ENCODE results near the gene MAP4K4. TPM values are rescaled to one million over a fixed set of nuclear protein-coding genes. Genes with fewer than 3 reads are reported as not detected.

MAP4K4 gene
- total and polyA plus RNA-seq, 4 donors, result 106 to 363 (median 200) TPM

DNA sequence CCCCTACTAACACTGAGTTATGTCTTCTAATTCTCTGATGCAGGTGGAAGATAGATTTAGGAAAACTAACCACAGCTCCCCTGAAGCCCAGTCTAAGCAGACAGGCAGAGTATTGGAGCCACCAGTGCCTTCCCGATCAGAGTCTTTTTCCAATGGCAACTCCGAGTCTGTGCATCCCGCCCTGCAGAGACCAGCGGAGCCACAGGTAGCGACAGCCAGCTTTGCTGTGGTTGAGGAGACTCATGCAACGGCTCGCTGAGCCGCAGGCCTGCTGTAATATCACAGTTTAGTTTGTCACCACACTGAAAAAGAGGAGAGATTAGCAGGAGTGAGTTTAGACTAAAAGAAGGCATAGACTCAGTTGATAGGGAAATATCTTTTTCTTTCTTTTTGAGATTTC is 163.3 kb downstream of the MAP4K4 start:
- no peaks in the 10 kb centered on the region for H3K9me3 ChIP-seq (ENCODE audit: control insufficient read depth, insufficient read depth, low read length)
- DNase-seq (ENCODE audit: low read depth in 4 of 6, low spot score in 6 of 6), result no peak
- H3K36me3 ChIP-seq (ENCODE audit: control insufficient read depth, insufficient read depth, low read length), result peaks cover 29% of the 10 kb centered on the region
- WGBS (ENCODE audit: insufficient coverage), result 87% methylated on average over 8 of the region's 8 CpGs
- no peaks in the 10 kb centered on the region for H3K27me3 ChIP-seq (ENCODE audit: control insufficient read depth, insufficient read depth, low read length)
- peaks cover 3% of the 10 kb centered on the region for H3K4me1 ChIP-seq (ENCODE audit: control insufficient read depth, insufficient read depth, low read length)
- H3K4me3 ChIP-seq (ENCODE audit: low read depth, low read length), result no peak overlapping the region
- H3K27ac ChIP-seq (ENCODE audit: low read depth, low read length), result no peak overlapping the region

DNA sequence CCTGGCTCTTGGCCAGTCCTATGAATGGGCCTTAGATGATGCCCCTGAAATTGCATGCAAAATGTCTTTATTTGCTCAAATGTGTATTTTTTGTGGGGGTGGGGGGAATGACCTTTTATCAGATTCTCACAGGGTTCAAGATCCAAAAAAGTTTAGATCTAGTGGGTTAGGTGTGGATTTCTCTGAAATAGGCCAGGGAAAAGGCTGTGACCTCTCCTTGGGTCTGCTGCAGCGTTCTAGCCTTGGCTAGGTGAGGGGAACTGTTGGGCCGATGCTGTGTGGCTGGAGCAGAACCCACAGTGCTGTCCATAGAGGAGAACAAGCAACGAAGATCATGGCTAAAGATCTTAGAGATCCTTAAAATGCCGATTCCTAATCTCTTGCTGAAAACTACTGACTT is 163.9 kb downstream of the MAP4K4 start:
- peaks cover 29% of the 10 kb centered on the region for H3K36me3 ChIP-seq (ENCODE audit: control insufficient read depth, insufficient read depth, low read length)
- H3K4me3 ChIP-seq (ENCODE audit: low read depth, low read length), result no peak overlapping the region
- peaks cover 3% of the 10 kb centered on the region for H3K4me1 ChIP-seq (ENCODE audit: control insufficient read depth, insufficient read depth, low read length)
- H3K27me3 ChIP-seq (ENCODE audit: control insufficient read depth, insufficient read depth, low read length), result no peaks in the 10 kb centered on the region
- no peak overlapping the region for H3K27ac ChIP-seq (ENCODE audit: low read depth, low read length)
- 96% methylated on average over 4 of the region's 4 CpGs for WGBS (ENCODE audit: insufficient coverage)
- no peak for DNase-seq (ENCODE audit: low read depth in 4 of 6, low spot score in 6 of 6)
- H3K9me3 ChIP-seq (ENCODE audit: control insufficient read depth, insufficient read depth, low read length), result no peaks in the 10 kb centered on the region

DNA sequence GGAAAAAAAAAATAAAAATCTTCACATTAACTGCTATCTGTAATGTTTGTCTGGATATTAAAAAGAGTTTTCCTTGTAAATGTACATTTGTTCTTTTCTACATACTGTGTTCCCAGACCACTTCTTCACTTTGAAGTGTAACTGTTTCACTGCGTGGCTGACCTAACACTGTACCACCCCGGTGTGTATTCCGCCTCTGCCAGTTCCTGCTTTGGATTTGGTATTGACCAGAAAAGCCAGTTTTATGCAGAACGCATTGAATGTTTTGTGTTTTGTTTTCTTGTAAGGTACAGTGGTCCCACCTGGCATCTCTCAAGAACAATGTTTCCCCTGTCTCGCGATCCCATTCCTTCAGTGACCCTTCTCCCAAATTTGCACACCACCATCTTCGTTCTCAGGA is 166.0 kb downstream of the MAP4K4 start:
- DNase-seq (ENCODE audit: low read depth in 4 of 6, low spot score in 6 of 6), result no peak
- Histone ChIP-seq H3K4me3 (ENCODE audit: low read depth, low read length) (no peak overlapping the region), H3K27ac (ENCODE audit: low read depth, low read length) (no peak overlapping the region), H3K36me3 (ENCODE audit: control insufficient read depth, insufficient read depth, low read length) (peaks cover 39% of the 10 kb centered on the region), H3K27me3 (ENCODE audit: control insufficient read depth, insufficient read depth, low read length) (no peaks in the 10 kb centered on the region), H3K9me3 (ENCODE audit: control insufficient read depth, insufficient read depth, low read length) (no peaks in the 10 kb centered on the region), H3K4me1 (ENCODE audit: control insufficient read depth, insufficient read depth, low read length) (peaks cover 3% of the 10 kb centered on the region)
- WGBS (ENCODE audit: insufficient coverage), result 90% methylated on average over 2 of the region's 7 CpGs

DNA sequence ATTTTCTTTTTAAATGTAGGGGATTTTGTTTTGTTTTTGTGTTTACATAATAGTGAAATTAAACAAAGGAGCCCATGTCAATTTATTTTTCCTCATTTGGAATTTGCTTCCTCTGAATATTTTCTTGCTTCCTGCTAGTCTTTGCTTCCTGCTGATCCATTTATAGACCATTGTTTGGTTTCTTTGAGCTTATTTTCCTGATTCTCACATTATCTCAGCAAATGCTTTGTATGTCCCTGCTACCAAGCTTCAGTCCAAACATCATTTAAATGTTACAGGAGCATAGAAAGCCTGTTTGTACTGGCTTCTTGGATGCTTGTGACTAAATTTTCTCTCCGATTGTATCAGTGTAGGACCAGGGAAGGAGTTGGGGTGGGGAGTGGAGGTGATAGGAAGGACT is 166.9 kb downstream of the MAP4K4 start:
- H3K36me3 ChIP-seq (ENCODE audit: control insufficient read depth, insufficient read depth, low read length), result peaks cover 40% of the 10 kb centered on the region
- H3K4me1 ChIP-seq (ENCODE audit: control insufficient read depth, insufficient read depth, low read length), result peaks cover 3% of the 10 kb centered on the region

DNA sequence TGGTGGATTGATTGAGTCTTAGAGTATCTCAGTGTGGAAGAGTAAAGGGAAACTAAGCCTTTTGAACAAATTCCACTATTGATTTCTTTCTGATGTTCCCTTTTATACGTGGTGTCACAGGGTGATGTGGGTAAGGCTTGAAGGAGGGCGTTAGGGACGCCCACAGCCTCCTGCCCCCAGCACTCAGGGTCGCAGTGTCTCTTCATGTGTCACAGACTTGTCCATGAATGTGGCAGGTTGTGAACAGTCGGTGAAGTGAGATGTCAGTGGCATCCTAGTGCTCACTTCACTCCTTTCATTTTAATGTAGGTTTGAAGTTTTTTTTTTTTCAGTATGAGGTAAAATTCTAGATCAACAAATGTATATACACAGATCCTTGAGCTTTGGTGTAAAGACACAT is 171.0 kb downstream of the MAP4K4 start:
- H3K9me3 ChIP-seq (ENCODE audit: control insufficient read depth, insufficient read depth, low read length), result no peaks in the 10 kb centered on the region
- no peaks in the 10 kb centered on the region for H3K27me3 ChIP-seq (ENCODE audit: control insufficient read depth, insufficient read depth, low read length)
- 94% methylated on average over 3 of the region's 5 CpGs for whole genome bisulfite sequencing (ENCODE audit: insufficient coverage)
- no peak overlapping the region for H3K27ac ChIP-seq (ENCODE audit: low read depth, low read length)
- H3K4me3 ChIP-seq (ENCODE audit: low read depth, low read length), result no peak overlapping the region
- no peak for DNase-seq (ENCODE audit: low read depth in 4 of 6, low spot score in 6 of 6)
- H3K4me1 ChIP-seq (ENCODE audit: control insufficient read depth, insufficient read depth, low read length), result no peaks in the 10 kb centered on the region
- peaks cover 43% of the 10 kb centered on the region for H3K36me3 ChIP-seq (ENCODE audit: control insufficient read depth, insufficient read depth, low read length)

More for the DNA sequence above, 166.9 kb downstream of the MAP4K4 start:
- no peaks in the 10 kb centered on the region for H3K9me3 ChIP-seq (ENCODE audit: control insufficient read depth, insufficient read depth, low read length)
- DNase-seq (ENCODE audit: low read depth in 4 of 6, low spot score in 6 of 6), result no peak
- H3K27me3 ChIP-seq (ENCODE audit: control insufficient read depth, insufficient read depth, low read length), result no peaks in the 10 kb centered on the region
- no CpG with 5 or more reads among the region's 1 CpG for WGBS (ENCODE audit: insufficient coverage)
- no peak overlapping the region for H3K27ac ChIP-seq (ENCODE audit: low read depth, low read length)
- no peak overlapping the region for H3K4me3 ChIP-seq (ENCODE audit: low read depth, low read length)

DNA sequence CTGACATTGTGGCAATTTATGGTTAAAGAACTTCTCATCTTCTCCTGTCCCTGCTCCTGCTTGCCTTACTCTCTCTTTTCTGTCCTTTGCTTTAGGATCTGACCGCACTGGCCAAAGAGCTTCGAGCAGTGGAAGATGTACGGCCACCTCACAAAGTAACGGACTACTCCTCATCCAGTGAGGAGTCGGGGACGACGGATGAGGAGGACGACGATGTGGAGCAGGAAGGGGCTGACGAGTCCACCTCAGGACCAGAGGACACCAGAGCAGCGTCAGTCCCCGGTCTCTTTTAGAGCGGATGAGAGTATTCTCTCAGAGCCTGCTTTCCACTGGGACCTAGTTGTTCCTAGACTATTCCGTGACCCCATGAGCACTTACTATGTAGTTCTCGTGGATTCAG is 172.0 kb downstream of the MAP4K4 start:
- Histone ChIP-seq H3K4me3 (ENCODE audit: low read depth, low read length) (no peak overlapping the region), H3K9me3 (ENCODE audit: control insufficient read depth, insufficient read depth, low read length) (no peaks in the 10 kb centered on the region), H3K27me3 (ENCODE audit: control insufficient read depth, insufficient read depth, low read length) (no peaks in the 10 kb centered on the region), H3K27ac (ENCODE audit: low read depth, low read length) (no peak overlapping the region), H3K4me1 (ENCODE audit: control insufficient read depth, insufficient read depth, low read length) (no peaks in the 10 kb centered on the region), H3K36me3 (ENCODE audit: control insufficient read depth, insufficient read depth, low read length) (peaks cover 42% of the 10 kb centered on the region)
- no peak for DNase-seq (ENCODE audit: low read depth in 4 of 6, low spot score in 6 of 6)
- 95% methylated on average over 12 of the region's 15 CpGs for WGBS (ENCODE audit: insufficient coverage)

DNA sequence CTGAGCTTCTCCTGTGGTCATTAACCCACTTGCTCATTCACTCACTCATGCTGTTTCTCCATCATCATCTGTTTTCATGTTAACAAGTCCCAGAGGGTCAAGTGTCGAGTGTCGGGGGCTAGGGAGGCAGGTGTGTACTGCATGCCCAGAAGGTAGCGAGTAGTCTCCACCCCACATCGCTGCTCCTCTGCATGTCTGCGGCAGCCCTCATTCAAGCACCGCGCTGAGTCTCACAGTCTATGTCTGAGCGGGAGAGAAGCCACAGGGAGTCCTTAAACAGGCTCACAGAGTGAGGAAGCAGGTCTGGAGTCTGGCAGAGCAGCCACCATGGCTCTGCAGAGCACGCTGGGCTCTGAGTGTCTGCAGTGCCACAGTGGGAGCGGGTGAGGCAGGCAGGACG is 172.9 kb downstream of the MAP4K4 start:
- H3K27me3 ChIP-seq (ENCODE audit: control insufficient read depth, insufficient read depth, low read length), result no peaks in the 10 kb centered on the region
- no peak overlapping the region for H3K4me3 ChIP-seq (ENCODE audit: low read depth, low read length)
- no peaks in the 10 kb centered on the region for H3K9me3 ChIP-seq (ENCODE audit: control insufficient read depth, insufficient read depth, low read length)
- peaks cover 42% of the 10 kb centered on the region for H3K36me3 ChIP-seq (ENCODE audit: control insufficient read depth, insufficient read depth, low read length)
- no peak for DNase-seq (ENCODE audit: low read depth in 4 of 6, low spot score in 6 of 6)
- no peaks in the 10 kb centered on the region for H3K4me1 ChIP-seq (ENCODE audit: control insufficient read depth, insufficient read depth, low read length)
- 95% methylated on average over 10 of the region's 11 CpGs for WGBS (ENCODE audit: insufficient coverage)
- H3K27ac ChIP-seq (ENCODE audit: low read depth, low read length), result no peak overlapping the region

DNA sequence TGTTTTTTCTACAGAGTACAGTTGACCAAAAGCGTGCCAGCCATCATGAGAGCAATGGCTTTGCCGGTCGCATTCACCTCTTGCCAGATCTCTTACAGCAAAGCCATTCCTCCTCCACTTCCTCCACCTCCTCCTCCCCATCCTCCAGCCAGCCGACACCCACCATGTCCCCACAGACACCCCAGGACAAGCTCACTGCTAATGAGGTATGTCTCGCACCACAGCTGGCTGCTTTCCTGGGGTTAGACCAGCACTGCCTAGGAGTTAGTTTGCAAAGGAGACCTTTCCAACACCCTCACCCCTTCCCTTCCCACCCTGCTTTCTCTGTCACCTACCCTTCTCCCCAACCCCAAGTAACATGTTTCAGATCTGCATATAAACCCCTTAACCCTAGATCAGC is 174.0 kb downstream of the MAP4K4 start:
- WGBS (ENCODE audit: insufficient coverage), result 84% methylated on average over 4 of the region's 5 CpGs

DNA sequence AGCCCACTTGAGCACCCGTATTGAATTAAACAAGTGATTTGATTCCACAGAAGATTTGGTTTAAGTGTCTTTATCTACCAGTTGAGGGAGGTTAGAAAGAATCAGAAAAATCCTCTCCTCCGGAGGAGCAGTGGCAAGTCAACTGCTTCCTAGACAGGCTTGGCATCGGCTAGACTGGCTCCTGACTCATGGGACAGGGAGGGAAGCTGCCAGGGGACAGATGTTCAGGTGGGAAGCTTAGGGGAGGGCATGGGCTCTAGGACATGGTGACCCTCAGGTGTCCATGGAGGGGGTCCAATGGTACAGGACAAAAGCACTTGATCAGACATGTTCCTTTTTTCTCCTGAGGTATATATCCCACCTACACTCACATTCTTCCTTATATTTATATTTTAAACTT is 175.0 kb downstream of the MAP4K4 start:
- DNase-seq (ENCODE audit: low read depth in 4 of 6, low spot score in 6 of 6), result no peak
- WGBS (ENCODE audit: insufficient coverage), result 93% methylated on average over 3 of the region's 3 CpGs
- Histone ChIP-seq H3K9me3 (ENCODE audit: control insufficient read depth, insufficient read depth, low read length) (no peaks in the 10 kb centered on the region), H3K27me3 (ENCODE audit: control insufficient read depth, insufficient read depth, low read length) (no peaks in the 10 kb centered on the region), H3K27ac (ENCODE audit: low read depth, low read length) (no peak overlapping the region), H3K4me3 (ENCODE audit: low read depth, low read length) (no peak overlapping the region), H3K36me3 (ENCODE audit: control insufficient read depth, insufficient read depth, low read length) (peaks cover 37% of the 10 kb centered on the region), H3K4me1 (ENCODE audit: control insufficient read depth, insufficient read depth, low read length) (no peaks in the 10 kb centered on the region)

More for the DNA sequence above, 174.0 kb downstream of the MAP4K4 start:
- peaks cover 38% of the 10 kb centered on the region for H3K36me3 ChIP-seq (ENCODE audit: control insufficient read depth, insufficient read depth, low read length)
- no peaks in the 10 kb centered on the region for H3K27me3 ChIP-seq (ENCODE audit: control insufficient read depth, insufficient read depth, low read length)
- no peaks in the 10 kb centered on the region for H3K9me3 ChIP-seq (ENCODE audit: control insufficient read depth, insufficient read depth, low read length)
- no peak overlapping the region for H3K27ac ChIP-seq (ENCODE audit: low read depth, low read length)
- no peak overlapping the region for H3K4me3 ChIP-seq (ENCODE audit: low read depth, low read length)
- H3K4me1 ChIP-seq (ENCODE audit: control insufficient read depth, insufficient read depth, low read length), result no peaks in the 10 kb centered on the region
- no peak for DNase-seq (ENCODE audit: low read depth in 4 of 6, low spot score in 6 of 6)

DNA sequence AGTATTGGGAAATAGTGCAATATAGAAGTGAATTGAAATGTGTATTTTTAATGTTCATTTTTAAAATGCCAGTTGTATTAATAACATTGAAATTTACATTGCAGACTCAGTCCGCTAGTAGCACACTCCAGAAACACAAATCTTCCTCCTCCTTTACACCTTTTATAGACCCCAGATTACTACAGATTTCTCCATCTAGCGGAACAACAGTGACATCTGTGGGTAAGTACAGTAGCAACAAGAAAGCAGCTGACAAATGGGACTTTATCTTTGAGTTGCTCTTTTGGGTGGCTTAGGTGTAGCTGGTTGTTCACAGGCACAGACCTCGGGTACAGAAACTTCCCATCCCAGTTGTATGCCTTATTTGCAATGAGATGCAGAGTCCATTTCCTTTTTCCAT is 176.0 kb downstream of the MAP4K4 start:
- Histone ChIP-seq H3K4me3 (ENCODE audit: low read depth, low read length) (no peak overlapping the region), H3K27ac (ENCODE audit: low read depth, low read length) (no peak overlapping the region), H3K4me1 (ENCODE audit: control insufficient read depth, insufficient read depth, low read length) (no peaks in the 10 kb centered on the region), H3K27me3 (ENCODE audit: control insufficient read depth, insufficient read depth, low read length) (no peaks in the 10 kb centered on the region), H3K36me3 (ENCODE audit: control insufficient read depth, insufficient read depth, low read length) (peaks cover 34% of the 10 kb centered on the region), H3K9me3 (ENCODE audit: control insufficient read depth, insufficient read depth, low read length) (no peaks in the 10 kb centered on the region)
- DNase-seq (ENCODE audit: low read depth in 4 of 6, low spot score in 6 of 6), result peak in 5 of 6 donors; percentile 24 to 86 (median 36)
- WGBS (ENCODE audit: insufficient coverage), result no CpG with 5 or more reads among the region's 3 CpGs

All from spinal cord (tissue), 10 donors.